ENCODE data around the gene KANSL3. TPM values are rescaled to one million over a fixed set of nuclear protein-coding genes. Genes with fewer than 3 reads are reported as not detected.

The KANSL3 gene
- total and polyA plus RNA-seq, 2 donors (not counting 3 experiments of a cell fraction or from before 2014, with no cell fraction given), result 27.7 to 36.9 TPM

GRCh38 chr2:96599941-96600340, 38.2 kb downstream of the KANSL3 start:
- FAIRE-seq (no peak), DNase-seq (ENCODE audit: low read depth, low spot score) (no peak)
- no peaks in the 10 kb centered on the region for H4K20me1 ChIP-seq (replicated peaks; ENCODE audit: control insufficient read depth, extremely low read depth, insufficient read depth, low read length)
- intact Hi-C loops (cut with micrococcal nuclease) (no loop called here), dilution Hi-C loops (cut with MboI; ENCODE audit: extremely low pct_ligation_motif_present, low sequenced_read_pairs) (no loop called here)
- H2AFZ ChIP-seq (ENCODE audit: low read depth, low read length), result no peak overlapping the region
- no peaks in the 10 kb centered on the region for H3K79me2 ChIP-seq (ENCODE audit: control insufficient read depth, insufficient read depth, low read length)
- H3K27me3 ChIP-seq (ENCODE audit: control insufficient read depth in 2 of 2, insufficient read depth in 2 of 2, low read length in 2 of 2), result no peaks in the 10 kb centered on the region
- no peak overlapping the region for H3K27ac ChIP-seq (ENCODE audit: insufficient read depth, low read depth, low read length)
- TF ChIP-seq POLR2A (IDR thresholded peaks at IDR 0.05; ENCODE audit: low read depth, low read length) (no peak), MAX (IDR thresholded peaks at IDR 0.05; ENCODE audit: insufficient read depth, insufficient read length) (no peak), POLR2AphosphoS5 (IDR thresholded peaks at IDR 0.05; ENCODE audit: insufficient read depth, low read depth, low read length) (no peak), CTCF (IDR thresholded peaks at IDR 0.05; ENCODE audit: extremely low read depth in 1 of 2, insufficient read depth in 1 of 2, low read depth in 1 of 2, low read length in 2 of 2) (no peak), JUN (IDR thresholded peaks at IDR 0.05; ENCODE audit: borderline replicate concordance, insufficient read depth, insufficient read length, low read depth) (no peak), MYC (IDR thresholded peaks at IDR 0.05; ENCODE audit: low read depth, low read length) (no peak), FOS (IDR thresholded peaks at IDR 0.05; ENCODE audit: borderline replicate concordance, insufficient read depth, low read length) (no peak), GATA2 (IDR thresholded peaks at IDR 0.05; ENCODE audit: insufficient read depth, insufficient read length, low read depth, low read length) (no peak), EZH2 (IDR thresholded peaks at IDR 0.05; ENCODE audit: borderline replicate concordance, low read depth, low read length, severe bottlenecking) (no peak)
- no peak overlapping the region for H3K4me2 ChIP-seq (ENCODE audit: insufficient read depth, low read length)
- BruUV-seq (replicated peaks), result no TSS peak
- ChIA-PET CTCF (no interaction called here), POLR2A (no interaction called here)
- peaks cover 33 to 44% of the 10 kb centered on the region in 2 experiments for H3K36me3 ChIP-seq (ENCODE audit: control insufficient read depth in 2 of 2, extremely low read depth in 1 of 2, insufficient read depth in 2 of 2, low read length in 2 of 2)
- H3K9ac ChIP-seq (replicated peaks; ENCODE audit: extremely low read depth, insufficient read depth, low read length), result no peak overlapping the region
- H3K9me1 ChIP-seq (replicated peaks; ENCODE audit: control insufficient read depth, extremely low read depth, insufficient read depth, low read length), result no peaks in the 10 kb centered on the region
- H3K4me1 ChIP-seq (ENCODE audit: control insufficient read depth, extremely low read depth, insufficient read depth, low read length), result no peaks in the 10 kb centered on the region
- H3K9me3 ChIP-seq (replicated peaks; ENCODE audit: control insufficient read depth, insufficient read depth, low read length), result no peaks in the 10 kb centered on the region
- no peak overlapping the region for H3K4me3 ChIP-seq (replicated peaks in 1 of 3; ENCODE audit: insufficient read depth in 1 of 3, low read depth in 1 of 3, low read length in 3 of 3)

Data from endothelial cell of umbilical vein (primary cell).